LNCaP clone FGC (cell line): ENCODE measurements around the gene PRRT4.
A peak's percentile ranks its signal among the peaks of the same experiment; 100 is the strongest.

Experiments used
- DNase-seq: peaks from one replicate; pipeline ENCODE4 v3.0.0-alpha.2; 2011; ENCODE audit warnings: low read depth
- H3K4me3 ChIP-seq: 2 replicates; pipeline ENCODE4 v1.5.1; 2011; ENCODE audit warnings: mild to moderate bottlenecking, low read depth, low read length, control low read depth
- CTCF ChIP-seq: IDR thresholded peaks from 2 replicates; pipeline ENCODE4 v1.5.1; 2012; ENCODE audit warnings: mild to moderate bottlenecking; ENCODE audit not compliant: control insufficient read depth, insufficient read depth; ENCODE audit errors: extremely low read depth

The PRRT4 gene

GRCh38 chr7:128361411-128362379, at the start of gene PRRT4:
Gene PRRT4 (minus strand): TSS chr7:128361690.
- no peak for DNase-seq
- no peak for TF ChIP-seq CTCF
- peak within 1 kb of the TSS; percentile 45 for H3K4me3 ChIP-seq

GRCh38 chr7:128410451-128410753, 48.9 kb upstream of the PRRT4 start:
- peak overlapping the region; percentile 71 for H3K4me3 ChIP-seq
- DNase-seq, result no peak
- no peak for TF ChIP-seq CTCF

- peak; percentile 42 for DNase-seq
- no peak for TF ChIP-seq CTCF
- H3K4me3 ChIP-seq, result peak within 1 kb of the TSS; percentile 71
Observed at GRCh38 chr7:128409596-128410450, 48.3 kb upstream of the PRRT4 start, which contains the start of gene IMPDH1. Gene IMPDH1 (minus strand): TSS chr7:128409982. CDS start chr7:128409901, 81 bp downstream.

GRCh38 chr7:128408709-128409595, 47.5 kb upstream of the PRRT4 start:
- peak overlapping the region; percentile 71 for H3K4me3 ChIP-seq
- TF ChIP-seq CTCF, result no peak
- DNase-seq, result no peak

- H3K4me3 ChIP-seq, result no peak overlapping the region
- no peak for TF ChIP-seq CTCF
- no peak for DNase-seq
Observed at GRCh38 chr7:128407751-128408708, 46.5 kb upstream of the PRRT4 start.

- no peak for DNase-seq
- H3K4me3 ChIP-seq, result no peak overlapping the region
- TF ChIP-seq CTCF, result no peak
Observed at GRCh38 chr7:128407233-128407589, 45.7 kb upstream of the PRRT4 start.
